Renal cortex interstitium (tissue), 11 donors: ENCODE results near the gene DYNLL1. TPM values are rescaled to one million over a fixed set of nuclear protein-coding genes. Genes with fewer than 3 reads are reported as not detected.
"Not testable (repeated sequence)": the region's sequence is repeated elsewhere in the genome, so short reads cannot be mapped to it uniquely, and the experiment has no call there.

Experiments
- DNase-seq, 11 donors: peaks; one replicate each; pipeline ENCODE4 v3.0.0-alpha.2; 2013; ENCODE audit warnings: low read depth in 9 of 11, low spot score in 4 of 11; ENCODE audit errors: extremely low read depth in 1 of 11
- polyA plus RNA-seq, 3 donors: library from polyadenylated mRNA; unstranded; fragments of 120-200 nt; gene quantifications; one replicate each; pipeline ENCODE4 v1.2.1, GENCODE V29; 2013; ENCODE audit not compliant: insufficient read length in 3 of 3

The DYNLL1 gene
- polyA plus RNA-seq, 3 donors, result 405 to 558 (median 530) TPM

- DNase-seq, result no peak
Measured at GRCh38 chr12:120489018-120489417, 6.9 kb upstream of the DYNLL1 start.

- no peak for DNase-seq
Measured at GRCh38 chr12:120490325-120490724, 5.6 kb upstream of the DYNLL1 start.

- no peak for DNase-seq
Measured at GRCh38 chr12:120490833-120491512, 4.9 kb upstream of the DYNLL1 start.

- no peak for DNase-seq
Measured at GRCh38 chr12:120495186-120495730, 655 bp upstream of the DYNLL1 start.

GRCh38 chr12:120496413-120497340 lies 764 bp downstream of the DYNLL1 start:
- DNase-seq, result peak in 4 of 11 donors; percentile 38 to 50 (median 41)

GRCh38 chr12:120497524-120498150 lies 1.7 kb downstream of the DYNLL1 start:
- no peak for DNase-seq

- no peak for DNase-seq
Measured at GRCh38 chr12:120498870-120499515, 3.1 kb downstream of the DYNLL1 start.

GRCh38 chr12:120500581-120500980 lies 4.7 kb downstream of the DYNLL1 start:
- DNase-seq, result no peak

GRCh38 chr12:120504587-120504986 lies 8.7 kb downstream of the DYNLL1 start:
- DNase-seq, result no peak

- no peak for DNase-seq
Measured at GRCh38 chr12:120508537-120508936, 12.6 kb downstream of the DYNLL1 start.

- DNase-seq, result no peak
Measured at GRCh38 chr12:120514002-120514401, 18.1 kb downstream of the DYNLL1 start.

GRCh38 chr12:120515496-120515895 lies 19.6 kb downstream of the DYNLL1 start:
- DNase-seq, result no peak

GRCh38 chr12:120519324-120519723 lies 23.4 kb downstream of the DYNLL1 start:
- DNase-seq, result not testable (repeated sequence)

GRCh38 chr12:120522568-120522967 lies 26.7 kb downstream of the DYNLL1 start:
- DNase-seq, result no peak

- peak; percentile 83 to 94 (median 90) for DNase-seq
Measured at GRCh38 chr12:120528861-120529525, 33.1 kb downstream of the DYNLL1 start, which contains the start of gene COQ5. COQ5 (minus strand) TSS chr12:120529158; CDS start chr12:120529141, 17 bp downstream.

- DNase-seq, result peak in 5 of 11 donors; percentile 46 to 66 (median 48)
Measured at GRCh38 chr12:120529641-120530417, 33.9 kb downstream of the DYNLL1 start.

- not testable (repeated sequence) for DNase-seq
Measured at GRCh38 chr12:120530418-120530761, 34.5 kb downstream of the DYNLL1 start.
